AG04450 (cell line): ENCODE results near the gene EPHA6. TPM values are rescaled to one million over a fixed set of nuclear protein-coding genes. Genes with fewer than 3 reads are reported as not detected.
A peak's percentile ranks its signal among the peaks of the same experiment; 100 is the strongest.

ENCODE experiments used
- CTCF ChIA-PET: fragments of 300-600, 350-600 bp; formaldehyde crosslinking; extraction: SDS; loops from one replicate; lab custom pipeline; 2022; ENCODE audit warnings: antibody characterized with exemption, inconsistent platforms; lab: Charles Lee
- POLR2A ChIA-PET: fragments of 350-600 bp; formaldehyde crosslinking; extraction: SDS; loops from one replicate; lab custom pipeline; 2021; ENCODE audit warnings: antibody characterized with exemption, inconsistent platforms; lab: Yijun Ruan, JAX
- DNase-seq: peaks from one replicate; pipeline ENCODE4 v3.0.0-alpha.2; 2011; ENCODE audit warnings: low read depth, low spot score
- H3K27ac ChIP-seq: one replicate; pipeline ENCODE4 v1.5.1; 2012; ENCODE audit warnings: low read depth, low read length, control low read depth
- H3K27me3 ChIP-seq: one replicate; pipeline ENCODE4 v1.6.0; 2012; ENCODE audit warnings: low read length; ENCODE audit not compliant: control insufficient read depth, insufficient read depth
- H3K4me3 ChIP-seq: 2 replicates; pipeline ENCODE4 v1.5.1; 2011; ENCODE audit warnings: mild to moderate bottlenecking, low read depth, low read length, control low read depth
- H3K9me3 ChIP-seq: 2 replicates; pipeline ENCODE4 v1.5.1; 2012; ENCODE audit warnings: low read length; ENCODE audit not compliant: control insufficient read depth, insufficient read depth
- CTCF ChIP-seq: IDR thresholded peaks from 2 replicates; pipeline ENCODE4 v1.5.1; 2011; ENCODE audit warnings: low read depth, low read length, control low read depth, inconsistent platforms
- polyA plus RNA-seq: library from polyadenylated mRNA; depleted of rRNA; stranded (reverse); fragments of >200 nt; gene quantifications from 2 replicates; pipeline ENCODE4 v1.2.3, GENCODE V29; 2011

Gene EPHA6
- polyA plus RNA-seq, 1 experiment = not detected

GRCh38 chr3:96863129-96863740 lies 48.8 kb downstream of the EPHA6 start:
- no peak overlapping the region for H3K27ac ChIP-seq
- H3K27me3 ChIP-seq = no peaks in the 10 kb centered on the region
- CTCF ChIA-PET = interaction anchor here (1.1 kb wide), 1 partner anchor 856 kb away, joined by 4 read pairs; no protein-coding TSS in a partner anchor
- no peak for DNase-seq
- H3K4me3 ChIP-seq = no peak overlapping the region
- TF ChIP-seq CTCF = peak; percentile 48
- no peaks in the 10 kb centered on the region for H3K9me3 ChIP-seq
- POLR2A ChIA-PET = no interaction called here

GRCh38 chr3:96865605-96866004 lies 51.2 kb downstream of the EPHA6 start:
- Histone ChIP-seq H3K9me3 (no peaks in the 10 kb centered on the region), H3K27ac (no peak overlapping the region), H3K4me3 (no peak overlapping the region), H3K27me3 (no peaks in the 10 kb centered on the region)
- ChIA-PET POLR2A (no interaction called here), CTCF (no interaction called here)
- no peak for DNase-seq
- no peak for TF ChIP-seq CTCF

- Histone ChIP-seq H3K4me3 (no peak overlapping the region), H3K27ac (no peak overlapping the region), H3K9me3 (no peaks in the 10 kb centered on the region; the same call in 1 of the 2 replicates), H3K27me3 (no peaks in the 10 kb centered on the region)
- CTCF ChIA-PET = no interaction called here
- POLR2A ChIA-PET = no interaction called here
- no peak for DNase-seq
- TF ChIP-seq CTCF = no peak
Observed at GRCh38 chr3:96869316-96869715, 54.9 kb downstream of the EPHA6 start.

GRCh38 chr3:96877510-96877909 lies 63.1 kb downstream of the EPHA6 start:
- no peak for TF ChIP-seq CTCF
- H3K27me3 ChIP-seq = no peaks in the 10 kb centered on the region
- CTCF ChIA-PET = no interaction called here
- peaks cover 2% of the 10 kb centered on the region; the same call in 1 of the 2 replicates for H3K9me3 ChIP-seq
- DNase-seq = no peak
- no peak overlapping the region for H3K27ac ChIP-seq
- POLR2A ChIA-PET = no interaction called here
- H3K4me3 ChIP-seq = no peak overlapping the region

- DNase-seq = no peak
- ChIA-PET CTCF (no interaction called here), POLR2A (no interaction called here)
- no peaks in the 10 kb centered on the region for H3K27me3 ChIP-seq
- no peak overlapping the region for H3K27ac ChIP-seq
- no peak overlapping the region for H3K4me3 ChIP-seq
- no peak for TF ChIP-seq CTCF
- peaks cover 3% of the 10 kb centered on the region for H3K9me3 ChIP-seq
Observed at GRCh38 chr3:96900031-96900430, 85.6 kb downstream of the EPHA6 start.
